Right forelimb (tissue), 1 donor: ENCODE measurements around the gene NME4.
A peak's percentile ranks its signal among the peaks of the same experiment; 100 is the strongest.
"Not testable (repeated sequence)": the region's sequence is repeated elsewhere in the genome, so short reads cannot be mapped to it uniquely, and the experiment has no call there.

Experiments
- DNase-seq: peaks from one replicate; pipeline ENCODE4 v3.0.0-alpha.2; 2018

The NME4 gene

GRCh38 chr16:397135-397661 is at the start of gene NME4:
NME4 (plus strand) TSS chr16:397199; CDS start chr16:397223, 24 bp downstream.
- no peak for DNase-seq

GRCh38 chr16:347203-347602 is 49.8 kb upstream of the NME4 start:
- no peak for DNase-seq

GRCh38 chr16:348495-348894 is 48.5 kb upstream of the NME4 start:
- not testable (repeated sequence) for DNase-seq

GRCh38 chr16:349211-349610 is 47.8 kb upstream of the NME4 start:
- no peak for DNase-seq

- no peak for DNase-seq
Observed at GRCh38 chr16:350203-350602, 46.8 kb upstream of the NME4 start.

- no peak for DNase-seq
Observed at GRCh38 chr16:351804-352520, 45.0 kb upstream of the NME4 start.

GRCh38 chr16:352547-353403 is 44.2 kb upstream of the NME4 start, which contains the start of gene AXIN1:
AXIN1 (minus strand) TSS chr16:352723; CDS start chr16:347025, 5,698 bp downstream.
- DNase-seq = peak; percentile 95

GRCh38 chr16:353404-354290 is 43.4 kb upstream of the NME4 start:
- DNase-seq = no peak

- no peak for DNase-seq
Observed at GRCh38 chr16:354291-354881, 42.6 kb upstream of the NME4 start.

- DNase-seq = no peak
Observed at GRCh38 chr16:354971-355461, 42.0 kb upstream of the NME4 start.

GRCh38 chr16:356741-357140 is 40.3 kb upstream of the NME4 start:
- no peak for DNase-seq

- no peak for DNase-seq
Observed at GRCh38 chr16:359067-359763, 37.8 kb upstream of the NME4 start.

- DNase-seq = no peak
Observed at GRCh38 chr16:359871-360697, 36.9 kb upstream of the NME4 start.

GRCh38 chr16:360698-361336 is 36.2 kb upstream of the NME4 start:
- DNase-seq = no peak

- DNase-seq = no peak
Observed at GRCh38 chr16:361341-361871, 35.6 kb upstream of the NME4 start.

- DNase-seq = peak; percentile 70
Observed at GRCh38 chr16:361872-362701, 34.9 kb upstream of the NME4 start.

- DNase-seq = not testable (repeated sequence)
Observed at GRCh38 chr16:362702-362999, 34.3 kb upstream of the NME4 start.

GRCh38 chr16:363110-363765 is 33.8 kb upstream of the NME4 start:
- DNase-seq = no peak
